Measurements from ENCODE around the gene AUH.
"Not testable (repeated sequence)": the region's sequence is repeated elsewhere in the genome, so short reads cannot be mapped to it uniquely, and the experiment has no call there.

The AUH gene

DNA sequence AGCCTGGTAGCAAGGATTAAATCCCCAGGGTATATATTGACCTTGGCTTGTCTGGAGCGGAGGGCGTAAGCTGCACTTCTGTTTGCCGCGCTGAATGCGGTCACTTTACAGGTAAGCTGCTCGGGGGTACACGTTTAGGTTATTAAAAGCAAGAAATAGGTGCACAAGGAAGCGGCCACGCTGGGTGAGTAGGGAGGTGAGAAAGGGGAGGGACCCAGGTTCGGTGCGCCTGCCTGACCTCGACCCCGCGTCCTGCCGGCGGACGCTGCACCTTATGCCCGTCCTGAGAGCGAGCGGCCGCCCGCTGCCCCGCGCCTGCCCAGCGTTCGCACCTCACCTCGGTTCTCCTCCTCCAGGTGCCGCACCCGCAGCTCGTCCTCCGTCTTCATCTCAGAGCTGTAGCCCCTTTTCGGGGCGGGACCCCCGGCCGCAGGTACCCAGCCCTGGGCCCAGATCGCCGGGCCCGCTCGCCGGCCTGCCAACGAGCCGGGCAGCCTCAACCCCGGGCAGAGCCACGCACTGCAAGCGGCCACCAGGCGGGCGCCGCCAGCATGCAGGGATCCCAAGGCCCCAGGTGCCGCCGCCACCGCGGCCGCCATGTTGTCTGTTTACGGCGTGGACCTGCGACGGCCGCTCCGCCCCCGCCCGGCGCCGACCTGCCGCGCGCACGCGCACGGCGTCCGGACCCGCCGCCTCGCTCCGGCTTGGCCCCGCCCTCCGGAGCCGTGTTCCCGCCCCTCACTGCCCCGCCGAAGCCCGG, at the start of gene AUH:
AUH (minus strand) TSS at position 628 of the 760 bp plus-strand sequence; CDS start at position 599, 29 bp downstream.
- DNase-seq, result peak; percentile 47

GRCh38 chr9:91411096-91411771, 49.5 kb upstream of the AUH start:
- no peak for DNase-seq

DNA sequence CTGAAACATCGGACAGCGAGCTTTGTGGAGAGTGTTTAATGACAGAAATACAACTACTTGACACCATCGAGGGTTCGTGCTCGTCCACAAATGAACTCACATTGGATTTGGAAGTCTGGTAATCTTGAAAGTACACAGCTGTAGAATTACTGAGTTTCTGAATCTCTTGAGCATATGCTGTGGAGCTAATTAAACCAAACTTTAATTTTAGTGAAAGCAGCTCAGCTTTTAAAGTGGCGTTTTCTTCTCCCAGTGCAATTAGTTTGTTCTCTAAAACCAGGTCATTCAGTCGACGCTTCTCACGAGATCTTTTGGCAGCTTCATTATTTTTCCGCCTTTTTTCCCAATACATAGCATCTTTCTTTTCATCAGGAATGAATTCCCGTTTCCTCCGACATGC, 48.4 kb upstream of the AUH start:
- DNase-seq, result no peak

DNA sequence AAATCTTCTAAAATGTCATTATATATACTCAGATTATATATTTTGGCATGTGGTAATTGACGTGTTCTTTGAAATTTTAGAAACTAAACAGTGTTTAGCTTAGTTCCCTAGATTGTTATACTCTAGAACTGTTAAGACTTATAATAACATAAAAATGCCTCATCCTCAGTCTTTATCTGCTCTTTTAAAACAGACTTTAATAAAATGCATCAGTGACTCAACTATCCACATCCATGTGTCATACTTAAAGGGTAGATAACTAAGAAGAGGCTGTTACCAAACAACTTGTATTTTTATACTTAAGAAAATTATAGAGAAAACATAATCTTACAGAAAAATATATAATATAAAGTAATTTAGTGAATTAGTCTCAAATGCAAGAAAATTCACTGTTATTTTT, 46.8 kb upstream of the AUH start:
- DNase-seq, result no peak

- DNase-seq, result no peak
These were observed 46.0 kb upstream of the AUH start for GRCh38 chr9:91407580-91408318.

- DNase-seq, result no peak
These were observed 43.8 kb upstream of the AUH start for GRCh38 chr9:91405343-91406077.

DNA sequence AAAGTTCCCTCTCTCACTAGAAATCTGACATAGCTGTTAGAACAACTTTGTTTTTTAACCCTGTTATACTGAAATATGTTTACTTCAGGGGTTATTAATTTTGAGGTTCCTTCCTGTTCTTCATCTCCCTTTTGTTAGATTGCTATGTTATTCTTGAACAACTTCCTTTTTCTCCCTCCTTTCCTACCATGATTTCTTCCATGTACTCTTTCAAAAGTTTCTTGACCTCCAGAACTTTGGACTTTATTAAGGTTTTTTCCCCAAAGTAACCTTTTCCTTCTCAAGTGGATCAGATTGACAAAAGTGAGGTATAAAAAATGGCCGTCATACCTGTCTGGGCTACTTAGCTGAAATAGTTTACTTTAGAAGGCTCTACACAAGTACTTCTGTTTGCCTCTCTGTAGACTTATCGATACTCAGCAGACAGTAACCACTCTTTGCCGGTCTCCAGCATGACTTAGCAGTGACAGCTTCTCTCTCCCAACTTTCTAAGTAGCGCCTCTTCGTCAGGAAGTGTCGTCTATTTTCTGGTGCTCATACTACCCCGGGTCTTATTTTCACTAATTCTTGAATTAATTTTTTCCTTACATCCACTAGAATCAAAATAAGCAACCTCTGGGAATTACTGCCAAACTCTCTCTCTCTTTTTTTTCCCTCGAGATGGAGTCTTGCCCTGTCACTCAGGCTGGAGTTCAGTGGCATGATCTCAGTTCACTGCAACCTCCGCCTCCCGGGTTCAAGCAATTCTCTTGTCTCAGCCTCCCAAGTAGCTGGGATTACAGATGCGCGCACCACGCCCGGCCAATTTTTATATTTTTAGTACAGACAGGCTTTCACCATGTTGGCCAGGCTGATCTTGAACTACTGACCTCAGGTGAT, 42.2 kb upstream of the AUH start:
- no peak for DNase-seq

GRCh38 chr9:91398926-91399325, 37.2 kb upstream of the AUH start:
- DNase-seq, result no peak

DNA sequence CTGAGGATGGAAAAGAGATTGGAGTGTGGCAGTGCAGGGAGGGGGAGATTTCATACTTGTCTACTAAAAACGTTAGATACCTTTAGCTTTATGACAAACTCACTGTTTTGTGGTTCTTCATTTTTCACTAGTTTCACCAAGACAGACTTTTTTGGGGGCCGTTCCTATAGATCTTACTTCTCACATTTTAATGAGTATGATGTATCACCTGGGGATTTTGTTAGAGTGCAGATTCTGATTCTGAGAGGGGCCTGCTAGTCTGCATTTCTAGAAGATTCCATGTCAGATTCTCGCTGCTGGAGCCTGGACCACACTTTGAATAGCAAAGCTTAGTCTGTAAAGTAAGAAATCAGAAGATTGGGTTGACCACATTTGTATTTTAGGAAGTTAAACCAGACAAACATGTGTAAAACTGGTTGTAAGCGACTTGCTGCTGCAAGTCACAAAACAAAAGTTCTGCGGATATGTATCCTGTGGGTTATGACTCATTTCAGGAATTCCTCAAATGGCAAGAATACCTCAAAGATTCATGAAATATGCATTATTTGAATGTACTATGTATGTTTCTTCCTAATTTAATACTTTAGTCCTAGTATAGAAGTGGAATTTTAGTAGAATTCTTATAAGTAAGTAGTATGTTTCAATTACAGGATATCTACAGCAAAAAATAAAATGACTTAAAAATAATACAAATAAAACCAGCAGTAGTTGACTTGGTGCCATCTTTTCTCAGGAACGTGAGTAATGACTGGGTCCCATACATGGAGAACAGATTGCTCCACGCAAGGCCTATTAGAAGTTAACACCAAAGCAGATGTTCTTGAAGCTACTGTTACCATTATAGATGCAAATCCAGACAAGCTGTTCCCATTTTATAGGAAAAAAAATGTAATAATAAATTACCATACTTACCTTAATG, 34.1 kb upstream of the AUH start:
- DNase-seq, result no peak

DNA sequence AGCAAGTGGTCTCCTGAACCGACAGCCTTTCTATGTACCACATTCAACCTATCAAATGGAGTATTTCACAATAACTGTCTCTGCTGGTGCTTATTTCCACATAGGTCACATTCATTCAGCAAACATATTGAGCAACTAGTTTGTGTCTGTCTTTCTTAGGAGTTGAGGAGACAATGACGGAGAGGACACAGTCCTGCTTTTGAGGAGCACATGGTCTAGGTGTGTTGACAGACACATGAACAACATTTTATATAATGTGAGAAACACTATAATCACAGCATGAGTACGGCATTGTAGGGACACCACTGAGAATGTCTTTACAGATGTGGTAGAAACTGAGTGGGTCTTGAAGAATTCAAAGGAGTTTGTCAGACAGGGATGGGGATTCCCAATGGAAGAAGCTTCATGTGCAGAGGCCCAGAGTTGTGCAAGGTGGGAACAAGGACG, 33.4 kb upstream of the AUH start:
- DNase-seq, result no peak

- DNase-seq, result no peak
These were observed 32.1 kb upstream of the AUH start for GRCh38 chr9:91393826-91394225.

- no peak for DNase-seq
These were observed 30.7 kb upstream of the AUH start for GRCh38 chr9:91392435-91392834.

GRCh38 chr9:91391818-91392217, 30.1 kb upstream of the AUH start:
- no peak for DNase-seq

DNA sequence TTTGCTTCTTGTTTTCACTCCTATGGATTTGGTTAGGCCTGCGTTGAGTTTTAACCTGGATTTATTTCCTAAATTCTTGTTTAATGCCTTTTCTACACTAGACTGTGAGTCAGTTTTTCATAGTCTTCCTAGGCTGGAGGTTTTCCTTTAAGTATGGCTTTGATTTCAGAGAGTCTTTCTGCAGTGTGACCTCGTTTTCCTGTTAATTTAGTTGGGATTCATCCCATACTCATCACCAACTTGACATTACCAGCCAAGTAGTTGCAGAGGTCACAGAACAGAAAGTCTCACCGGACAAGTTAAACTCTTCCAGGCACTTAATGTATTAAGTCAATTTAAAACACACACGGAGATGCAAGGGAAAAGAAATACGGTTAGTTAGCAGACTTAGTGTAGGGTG, 29.7 kb upstream of the AUH start:
- no peak for DNase-seq

GRCh38 chr9:91389686-91390085, 28.0 kb upstream of the AUH start:
- DNase-seq, result not testable (repeated sequence)

- no peak for DNase-seq
These were observed 25.0 kb upstream of the AUH start for GRCh38 chr9:91386765-91387164.

DNA sequence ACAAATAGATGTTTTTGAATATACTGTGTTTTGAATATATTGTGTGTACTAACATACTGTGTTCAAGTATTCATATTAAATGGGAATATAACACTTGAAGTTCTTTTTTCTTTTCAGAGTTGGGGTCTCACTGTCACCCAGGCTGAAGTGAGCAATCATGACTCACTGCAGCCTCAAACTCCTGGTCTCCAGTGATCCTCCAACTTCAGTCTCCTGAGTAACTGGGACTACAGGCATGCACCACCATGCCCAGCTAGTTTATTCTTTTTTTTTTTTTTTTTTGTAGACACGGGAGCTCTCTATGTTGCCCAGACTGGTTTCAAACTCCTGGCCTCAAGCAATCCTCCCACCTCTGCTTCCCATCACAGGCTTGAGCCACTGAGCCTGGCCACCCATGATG, 23.2 kb upstream of the AUH start:
- no peak for DNase-seq

DNA sequence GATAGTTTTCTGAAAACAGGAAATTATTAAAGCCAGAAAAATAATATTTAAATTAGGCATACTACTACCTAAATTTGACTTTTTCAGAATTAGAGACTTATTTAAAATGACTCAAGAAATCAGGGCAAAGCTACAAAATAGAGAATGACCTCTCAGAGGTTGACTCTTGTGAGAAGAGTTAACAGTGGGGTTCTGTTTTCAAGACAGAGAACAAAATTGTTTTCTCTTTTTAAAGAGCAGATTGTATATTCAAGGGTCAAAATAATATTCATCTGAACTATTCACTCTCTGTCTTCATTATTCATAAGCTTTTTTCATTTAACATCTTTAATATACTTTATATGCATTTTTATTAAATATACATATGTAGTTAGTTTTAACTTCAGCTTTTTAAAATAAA, 21.9 kb upstream of the AUH start:
- DNase-seq, result no peak

GRCh38 chr9:91382298-91382697, 20.6 kb upstream of the AUH start:
- no peak for DNase-seq

GRCh38 chr9:91379426-91379825, 17.7 kb upstream of the AUH start:
- DNase-seq, result no peak

DNA sequence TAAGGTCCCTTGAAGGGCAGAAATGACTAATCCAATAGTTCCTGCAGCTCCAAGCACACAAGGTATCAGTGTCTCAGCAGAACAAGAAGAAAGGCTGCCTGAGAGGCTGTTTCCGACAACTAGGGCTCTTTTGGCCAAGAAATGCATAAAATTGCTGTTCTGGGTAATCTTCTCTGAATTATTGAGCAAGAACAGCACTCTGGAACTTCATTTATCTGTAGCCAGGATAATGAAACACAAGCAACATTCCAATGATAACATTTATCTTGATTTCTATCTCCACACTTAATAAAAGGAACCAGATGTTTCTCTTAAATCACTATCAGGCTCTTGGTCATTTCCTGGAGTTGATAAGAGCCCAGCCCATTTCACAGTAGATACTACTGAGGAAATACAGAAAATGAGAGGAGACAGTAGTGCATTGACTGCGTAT, 17.0 kb upstream of the AUH start:
- no peak for DNase-seq

Data from cortex of kidney (tissue), 1 donor.